ENCODE data around the gene CCT5. TPM values are rescaled to one million over a fixed set of nuclear protein-coding genes. Genes with fewer than 3 reads are reported as not detected.
A peak's percentile ranks its signal among the peaks of the same experiment; 100 is the strongest.

Gene CCT5
- total RNA-seq, 2 donors from 2014 or later = 45.4 to 76.1 TPM

GRCh38 chr5:10304932-10305331 is 54.9 kb downstream of the CCT5 start:
- ATAC-seq (no peak), DNase-seq (no peak)
- Histone ChIP-seq H3K4me1 (peaks cover 71% of the 10 kb centered on the region), H3K36me3 (replicated peaks in 1 of 2; ENCODE audit: insufficient read depth in 1 of 2, low read depth in 2 of 2) (no peaks in the 10 kb centered on the region), H3K9me3 (no peaks in the 10 kb centered on the region), H3K4me3 (no peak overlapping the region), H3K27ac (peak overlapping the region in 1 of 4 donors; percentile 81), H3K27me3 (no peaks in the 10 kb centered on the region)
- WGBS, 2 donors = 87 to 90% methylated on average over 3 to 5 of the region's 5 CpGs
- intact Hi-C loops (cut with DNase I) = no loop called here
- TF ChIP-seq POLR2A (IDR thresholded peaks at IDR 0.05) (no peak), CTCF (IDR thresholded peaks at IDR 0.05) (no peak)

GRCh38 chr5:10306114-10306513 is 56.0 kb downstream of the CCT5 start:
- Histone ChIP-seq H3K36me3 (replicated peaks in 1 of 2; ENCODE audit: insufficient read depth in 1 of 2, low read depth in 2 of 2) (no peaks in the 10 kb centered on the region), H3K4me1 (peaks cover 83% of the 10 kb centered on the region), H3K9me3 (no peaks in the 10 kb centered on the region), H3K4me3 (no peak overlapping the region), H3K27me3 (no peaks in the 10 kb centered on the region), H3K27ac (peak overlapping the region in 3 of 4 donors; percentile 87 to 89 (median 88))
- no peak for DNase-seq
- 32 to 39% methylated on average over 5 of the region's 5 CpGs for WGBS, 2 donors
- TF ChIP-seq POLR2A (IDR thresholded peaks at IDR 0.05) = no peak
- no peak for TF ChIP-seq CTCF (IDR thresholded peaks at IDR 0.05)
- ATAC-seq = no peak
- intact Hi-C loops (cut with DNase I) = no loop called here

- Histone ChIP-seq H3K9me3 (no peaks in the 10 kb centered on the region), H3K36me3 (replicated peaks in 1 of 2; ENCODE audit: insufficient read depth in 1 of 2, low read depth in 2 of 2) (no peaks in the 10 kb centered on the region), H3K4me3 (no peak overlapping the region), H3K4me1 (peaks cover 85% of the 10 kb centered on the region), H3K27me3 (no peaks in the 10 kb centered on the region), H3K27ac (peak overlapping the region; percentile 26 to 89 (median 88))
- no peak for TF ChIP-seq CTCF (IDR thresholded peaks at IDR 0.05)
- TF ChIP-seq POLR2A (IDR thresholded peaks at IDR 0.05) = no peak
- DNase-seq (no peak), ATAC-seq (no peak)
- 40 to 47% methylated on average over 8 of the region's 8 CpGs for WGBS, 2 donors
- intact Hi-C loops (cut with DNase I) = no loop called here
Measured at GRCh38 chr5:10306806-10307205, 56.7 kb downstream of the CCT5 start.

- WGBS, 2 donors = 2% methylated on average over 47 to 52 of the region's 56 CpGs
- H3K4me1 ChIP-seq = peaks cover 78% of the 10 kb centered on the region
- H3K27ac ChIP-seq = peak within 1 kb of the TSS; percentile 33 to 89 (median 88)
- no peaks in the 10 kb centered on the region for H3K9me3 ChIP-seq
- H3K36me3 ChIP-seq (replicated peaks in 1 of 2; ENCODE audit: insufficient read depth in 1 of 2, low read depth in 2 of 2) = no peaks in the 10 kb centered on the region
- TF ChIP-seq CTCF (IDR thresholded peaks at IDR 0.05) = no peak
- TF ChIP-seq POLR2A (IDR thresholded peaks at IDR 0.05) = peak in 2 of 3 donors; percentile 44
- peak within 1 kb of the TSS; percentile 28 to 51 for H3K4me3 ChIP-seq
- peak; percentile 51 for ATAC-seq
- intact Hi-C loops (cut with DNase I) = no loop called here
- DNase-seq = peak; percentile 45 to 67 (median 51)
- H3K27me3 ChIP-seq = no peaks in the 10 kb centered on the region
Measured at GRCh38 chr5:10307206-10308148, 57.4 kb downstream of the CCT5 start, which contains the start of gene CMBL. CMBL (minus strand) TSS chr5:10307902; CDS start chr5:10290762, 17,140 bp downstream.

Measured in body of pancreas (tissue), 4 donors.